MCF 10A (cell line): ENCODE results near the gene SYNPO. TPM values are rescaled to one million over a fixed set of nuclear protein-coding genes. Genes with fewer than 3 reads are reported as not detected.

Source experiments
- BruUV-seq: library from RNA; stranded (reverse); fragments of 400-500 nt; replicated peaks from 2 replicates; lab custom pipeline; 2021; lab: Mats Ljungman, UMichigan
- CTCF ChIA-PET: fragments of 300-600 bp; sonication (Branson Sonifier 250); formaldehyde crosslinking; extraction: SDS; loops from one replicate; lab custom pipeline; 2021; ENCODE audit warnings: antibody characterized with exemption, inconsistent platforms; lab: Yijun Ruan, JAX
- POLR2A ChIA-PET: fragments of 300-600, 350-650 bp; sonication (Branson Sonifier 250); formaldehyde crosslinking; extraction: SDS; loops from one replicate; lab custom pipeline; 2020; ENCODE audit warnings: antibody characterized with exemption, inconsistent platforms; lab: Yijun Ruan, JAX
- DNase-seq: peaks from one replicate; pipeline ENCODE4 v3.0.0-alpha.2; 2018; ENCODE audit not compliant: unreplicated experiment
- H3K27ac Mint-ChIP-seq: one replicate; pipeline ENCODE4 v1.8.0; 2022; ENCODE audit warnings: mild to moderate bottlenecking, low read depth, mixed read lengths; ENCODE audit not compliant: unreplicated experiment
- H3K27me3 Mint-ChIP-seq: one replicate; pipeline ENCODE4 v1.8.0; 2022; ENCODE audit warnings: mixed read lengths; ENCODE audit not compliant: insufficient read depth, unreplicated experiment
- H3K36me3 Mint-ChIP-seq: one replicate; pipeline ENCODE4 v1.8.0; 2022; ENCODE audit warnings: mild to moderate bottlenecking, moderate library complexity, mixed read lengths; ENCODE audit not compliant: insufficient read depth, unreplicated experiment
- H3K4me1 Mint-ChIP-seq: one replicate; pipeline ENCODE4 v1.8.0; 2022; ENCODE audit warnings: mixed read lengths; ENCODE audit not compliant: insufficient read depth, unreplicated experiment
- H3K4me3 Mint-ChIP-seq: one replicate; pipeline ENCODE4 v1.8.0; 2022; ENCODE audit warnings: mild to moderate bottlenecking, moderate library complexity, mixed read lengths; ENCODE audit not compliant: unreplicated experiment
- H3K9me3 Mint-ChIP-seq: one replicate; pipeline ENCODE4 v1.8.0; 2022; ENCODE audit warnings: mixed read lengths; ENCODE audit not compliant: unreplicated experiment
- intact Hi-C: fragments of 100-400 bp; cut with micrococcal nuclease; formaldehyde crosslinking; loops from 2 replicates; pipeline ENCODE4 v1.14.1; 2022
- total RNA-seq: library from RNA; stranded (reverse); gene quantifications from 2 replicates; pipeline ENCODE4 v1.2.3, GENCODE V29; 2022
- TF ChIP-seq, protein P1 (sequence below): fragments of 200-600 bp; IDR thresholded peaks from one replicate; pipeline ENCODE4 v1.8.0; 2022; ENCODE audit warnings: antibody characterized with exemption, mild to moderate bottlenecking; ENCODE audit not compliant: unreplicated experiment

The SYNPO gene
- total RNA-seq, 1 experiment from 2014 or later: 6.3 TPM

DNA sequence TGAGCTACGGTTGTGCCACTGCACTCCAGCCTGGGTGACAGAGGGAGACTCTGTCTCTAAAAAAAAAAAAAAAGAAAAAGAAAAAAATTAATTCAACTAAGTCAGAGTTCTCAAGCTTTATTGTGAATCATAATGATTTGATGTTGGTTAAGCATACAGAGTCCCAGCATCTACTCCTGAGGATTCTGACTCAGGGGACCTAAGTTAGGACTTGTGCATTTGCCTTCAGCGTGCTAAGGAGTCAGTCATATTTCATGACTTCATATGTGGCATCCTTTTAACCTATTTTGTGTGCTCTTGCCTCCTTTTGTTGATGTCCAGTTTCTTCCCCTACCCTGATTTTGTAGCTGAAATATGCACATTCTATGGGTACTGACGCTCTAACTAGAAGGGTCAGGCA is 23.5 kb downstream of the SYNPO start:
- no peaks in the 10 kb centered on the region for H3K36me3 Mint-ChIP-seq
- CTCF ChIA-PET: interaction anchor here (0.6 to 13.6 kb wide), 6 partner anchors 36 to 420 kb away, joined by 3 to 429 read pairs (median 6); partner anchors contain the start of genes IRGM, RBM22 and SMIM3
- H3K9me3 Mint-ChIP-seq: no peaks in the 10 kb centered on the region
- intact Hi-C loops: no loop called here
- TF ChIP-seq, protein P1, sequence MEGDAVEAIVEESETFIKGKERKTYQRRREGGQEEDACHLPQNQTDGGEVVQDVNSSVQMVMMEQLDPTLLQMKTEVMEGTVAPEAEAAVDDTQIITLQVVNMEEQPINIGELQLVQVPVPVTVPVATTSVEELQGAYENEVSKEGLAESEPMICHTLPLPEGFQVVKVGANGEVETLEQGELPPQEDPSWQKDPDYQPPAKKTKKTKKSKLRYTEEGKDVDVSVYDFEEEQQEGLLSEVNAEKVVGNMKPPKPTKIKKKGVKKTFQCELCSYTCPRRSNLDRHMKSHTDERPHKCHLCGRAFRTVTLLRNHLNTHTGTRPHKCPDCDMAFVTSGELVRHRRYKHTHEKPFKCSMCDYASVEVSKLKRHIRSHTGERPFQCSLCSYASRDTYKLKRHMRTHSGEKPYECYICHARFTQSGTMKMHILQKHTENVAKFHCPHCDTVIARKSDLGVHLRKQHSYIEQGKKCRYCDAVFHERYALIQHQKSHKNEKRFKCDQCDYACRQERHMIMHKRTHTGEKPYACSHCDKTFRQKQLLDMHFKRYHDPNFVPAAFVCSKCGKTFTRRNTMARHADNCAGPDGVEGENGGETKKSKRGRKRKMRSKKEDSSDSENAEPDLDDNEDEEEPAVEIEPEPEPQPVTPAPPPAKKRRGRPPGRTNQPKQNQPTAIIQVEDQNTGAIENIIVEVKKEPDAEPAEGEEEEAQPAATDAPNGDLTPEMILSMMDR: no peak
- POLR2A ChIA-PET: interaction anchor here (1.1 to 1.2 kb wide), 3 partner anchors 36 to 214 kb away, joined by 3 to 8 read pairs (median 4); partner anchors contain the start of gene RBM22
- DNase-seq: no peak
- no peak overlapping the region for H3K4me3 Mint-ChIP-seq
- H3K27ac Mint-ChIP-seq: no peak overlapping the region
- no peaks in the 10 kb centered on the region for H3K4me1 Mint-ChIP-seq
- BruUV-seq: no TSS peak
- peaks cover 18% of the 10 kb centered on the region for H3K27me3 Mint-ChIP-seq

DNA sequence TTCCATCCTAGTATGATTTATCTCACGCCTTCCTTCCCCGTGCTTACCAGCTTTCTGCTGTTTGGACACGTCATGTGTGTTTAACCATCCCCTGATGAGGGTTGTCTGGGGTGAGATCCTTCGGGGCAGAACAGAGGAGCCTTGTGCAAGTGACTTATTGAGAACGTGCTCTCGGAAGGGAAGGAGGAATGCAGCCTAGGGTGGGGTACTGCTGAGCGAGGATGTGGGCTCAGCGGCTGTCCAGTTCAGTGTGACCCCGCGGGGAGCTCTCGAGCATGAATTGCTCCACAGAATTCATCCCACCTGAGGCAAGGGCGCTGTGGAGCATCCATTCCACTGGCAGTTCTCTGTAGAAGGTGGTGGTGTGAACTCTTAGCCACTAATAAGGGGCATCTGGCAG is 24.6 kb downstream of the SYNPO start:
- ChIA-PET CTCF (interaction anchor here (1.0 to 4.9 kb wide), 4 partner anchors 35 to 205 kb away, joined by 3 to 36 read pairs (median 5); partner anchors contain the start of gene RBM22), POLR2A (interaction anchor here (0.7 kb wide), 1 partner anchor 96 kb away, joined by 6 read pairs; no protein-coding TSS in a partner anchor)
- TF ChIP-seq, protein P1: no peak
- Mint-ChIP-seq H3K27ac (no peak overlapping the region), H3K27me3 (peaks cover 18% of the 10 kb centered on the region), H3K4me1 (no peaks in the 10 kb centered on the region), H3K4me3 (no peak overlapping the region), H3K9me3 (no peaks in the 10 kb centered on the region), H3K36me3 (no peaks in the 10 kb centered on the region)
- no peak for DNase-seq
- no TSS peak for BruUV-seq
- intact Hi-C loops: no loop called here

DNA sequence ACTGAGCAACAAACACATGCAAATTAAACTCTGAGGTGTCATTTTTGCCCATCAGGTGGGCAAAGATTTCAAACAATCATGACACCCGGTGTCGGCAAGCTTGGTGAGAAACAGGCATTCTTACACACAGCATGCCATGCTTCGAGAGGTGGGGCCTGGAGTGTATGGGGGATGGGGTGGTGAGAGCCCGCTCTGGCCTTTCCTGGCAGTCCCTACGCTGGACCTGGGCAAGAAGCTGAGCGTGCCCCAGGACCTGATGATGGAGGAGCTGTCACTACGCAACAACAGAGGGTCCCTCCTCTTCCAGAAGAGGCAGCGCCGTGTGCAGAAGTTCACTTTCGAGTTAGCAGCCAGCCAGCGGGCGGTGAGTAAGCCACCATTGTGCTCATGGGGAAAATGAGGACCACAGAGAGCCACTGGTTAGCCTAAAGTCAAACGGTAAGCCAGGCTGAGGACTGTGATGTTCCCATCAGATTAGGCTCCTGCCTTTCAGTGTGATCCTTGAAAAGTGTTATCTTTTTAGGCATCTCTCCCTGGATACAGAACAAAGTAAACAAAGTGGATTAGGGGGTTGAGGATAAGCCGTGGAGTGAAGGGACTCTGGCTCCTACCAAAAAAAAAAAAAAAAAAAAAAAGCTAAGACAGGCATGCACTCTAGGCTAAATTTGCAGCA is 30.0 kb downstream of the SYNPO start:
- no peak for DNase-seq
- intact Hi-C loops: no loop called here
- BruUV-seq: no TSS peak
- no peak overlapping the region for H3K4me3 Mint-ChIP-seq
- ChIA-PET CTCF (interaction anchor here (0.6 to 1.2 kb wide), 5 partner anchors 9 to 462 kb away, joined by 3 read pairs; partner anchors contain the start of gene MYOZ3), POLR2A (no interaction called here)
- TF ChIP-seq, protein P1: no peak
- H3K36me3 Mint-ChIP-seq: no peaks in the 10 kb centered on the region
- H3K27me3 Mint-ChIP-seq: no peaks in the 10 kb centered on the region
- H3K27ac Mint-ChIP-seq: no peak overlapping the region
- H3K9me3 Mint-ChIP-seq: no peaks in the 10 kb centered on the region
- peaks cover 14% of the 10 kb centered on the region for H3K4me1 Mint-ChIP-seq

DNA sequence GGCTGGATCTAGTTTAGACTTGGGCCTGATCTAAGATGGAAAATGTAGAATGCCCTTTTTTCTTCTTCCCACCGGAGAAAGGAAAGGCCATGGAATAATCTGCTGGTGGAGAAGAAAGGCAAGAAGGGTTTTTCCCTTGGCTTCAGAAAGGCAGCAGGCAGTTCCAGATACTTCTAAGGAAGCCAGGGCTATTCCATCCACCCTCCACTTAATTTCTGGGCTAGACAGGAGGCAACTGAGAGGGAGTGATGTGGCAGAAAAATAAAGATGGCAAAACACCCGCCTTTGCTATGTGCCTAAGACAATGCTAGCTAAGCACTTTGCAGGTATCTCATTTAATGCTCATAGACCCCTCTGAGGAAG is 30.5 kb downstream of the SYNPO start:
- no peak for DNase-seq
- TF ChIP-seq, protein P1: no peak
- peaks cover 14% of the 10 kb centered on the region for H3K4me1 Mint-ChIP-seq
- H3K4me3 Mint-ChIP-seq: no peak overlapping the region
- H3K27me3 Mint-ChIP-seq: no peaks in the 10 kb centered on the region
- ChIA-PET CTCF (interaction anchor here (0.7 to 1.2 kb wide), 4 partner anchors 10 to 462 kb away, joined by 3 read pairs; partner anchors contain the start of gene MYOZ3), POLR2A (no interaction called here)
- H3K27ac Mint-ChIP-seq: no peak overlapping the region
- intact Hi-C loops: no loop called here
- H3K36me3 Mint-ChIP-seq: no peaks in the 10 kb centered on the region
- BruUV-seq: no TSS peak
- no peaks in the 10 kb centered on the region for H3K9me3 Mint-ChIP-seq
